Lung (tissue), 12 donors: ENCODE measurements around the gene BMPR1B. TPM values are rescaled to one million over a fixed set of nuclear protein-coding genes. Genes with fewer than 3 reads are reported as not detected.

Source experiments
- ATAC-seq: fragments of 200-7000 bp; cut with Tn5 transposase; one replicate; pipeline ENCODE4 v1.9.1; 2020; ENCODE audit warnings: moderate number of reproducible peaks; ENCODE audit not compliant: insufficient read depth, low FRiP score
- DNase-seq, 3 donors: peaks; one replicate each; pipeline ENCODE4 v3.0.0-alpha.2; 2013 to 2017
- H3K27ac ChIP-seq, 2 donors: one replicate each; pipeline ENCODE4 v1.5.1; 2013; ENCODE audit warnings: mild to moderate bottlenecking in 2 of 2, moderate library complexity in 2 of 2, control low read depth in 1 of 2, inconsistent platforms in 1 of 2, low read depth in 1 of 2, low read length in 1 of 2
- H3K27me3 ChIP-seq, 3 donors: one replicate each; pipeline ENCODE4 v1.5.1; 2013; ENCODE audit warnings: low read length in 2 of 3; ENCODE audit not compliant: control insufficient read depth in 3 of 3, insufficient read depth in 3 of 3
- H3K36me3 ChIP-seq, 4 donors: one replicate each; pipeline ENCODE4 v1.5.1; 2013; ENCODE audit warnings: low read length in 4 of 4, mild to moderate bottlenecking in 1 of 4, moderate library complexity in 1 of 4; ENCODE audit not compliant: control insufficient read depth in 4 of 4, insufficient read depth in 4 of 4
- H3K4me1 ChIP-seq, 5 donors: one replicate each; pipeline ENCODE4 v1.5.1; 2013; ENCODE audit warnings: low read length in 5 of 5, mild to moderate bottlenecking in 2 of 5, moderate library complexity in 1 of 5; ENCODE audit not compliant: control insufficient read depth in 5 of 5, insufficient read depth in 5 of 5
- H3K4me3 ChIP-seq: one replicate; pipeline ENCODE4 v1.5.1; 2013; ENCODE audit warnings: mild to moderate bottlenecking, control low read depth, moderate library complexity
- H3K9ac ChIP-seq, 2 donors: one replicate each; pipeline ENCODE4 v1.5.1; 2013; ENCODE audit warnings: low read length in 2 of 2, control low read depth in 1 of 2; ENCODE audit not compliant: insufficient read depth in 1 of 2
- H3K9me3 ChIP-seq, 4 donors: one replicate each; pipeline ENCODE4 v1.5.1; 2013; ENCODE audit warnings: low read length in 3 of 4, mild to moderate bottlenecking in 1 of 4, moderate library complexity in 1 of 4; ENCODE audit not compliant: control insufficient read depth in 4 of 4, insufficient read depth in 3 of 4
- CTCF ChIP-seq: IDR thresholded peaks from 2 replicates; pipeline ENCODE4 v1.5.1; 2012; ENCODE audit warnings: mild to moderate bottlenecking; ENCODE audit errors: control extremely low read depth, extremely low read depth
- WGBS, 2 donors: extraction: QIAGEN DNeasy Blood & Tissue Kit; methylation state at CpG; one replicate each; pipeline ENCODE4 v1.1.7; 2013; 5-methylcytosine and 5-hydroxymethylcytosine counted together
- polyA plus RNA-seq, 2 donors: library from polyadenylated mRNA; stranded (reverse); fragments of 200-250 nt; gene quantifications; one replicate each; pipeline ENCODE4 v1.2.1, GENCODE V29; 2013
- total RNA-seq, 2 donors: library from RNA; depleted of rRNA in 1 of 2; stranded (reverse); fragments of >200 nt in 1 of 2; gene quantifications; one replicate each; pipeline ENCODE4 v1.2.1, GENCODE V29; 2014 to 2021
- donor health status: control.
- donor health status: control.
- donor health status: Bipolar disorder and iron deficiency.
- donor health status: healthy.
- donor health status: DM: yes; HTN: yes; CAD: no.

Gene BMPR1B
- total and polyA plus RNA-seq, 4 donors: 0.65 to 7.3 (median 1.9) TPM

GRCh38 chr4:95204267-95204844, 446.6 kb downstream of the BMPR1B start:
- no peaks in the 10 kb centered on the region for H3K27me3 ChIP-seq
- no peaks in the 10 kb centered on the region for H3K4me1 ChIP-seq
- ATAC-seq (no peak), DNase-seq (no peak)
- no peak overlapping the region for H3K4me3 ChIP-seq
- H3K36me3 ChIP-seq: peaks cover 0 to 38% (median 16%) of the 10 kb centered on the region in 4 donors
- no peaks in the 10 kb centered on the region for H3K9me3 ChIP-seq
- no peak overlapping the region for H3K27ac ChIP-seq
- H3K9ac ChIP-seq: no peak overlapping the region
- no peak for TF ChIP-seq CTCF
- 86 to 93% methylated on average over 8 of the region's 8 CpGs for WGBS, 2 donors

GRCh38 chr4:95204873-95205272, 447.1 kb downstream of the BMPR1B start:
- peaks cover 0 to 38% (median 14%) of the 10 kb centered on the region in 4 donors for H3K36me3 ChIP-seq
- no peak overlapping the region for H3K4me3 ChIP-seq
- TF ChIP-seq CTCF: no peak
- H3K9me3 ChIP-seq: no peaks in the 10 kb centered on the region
- DNase-seq: no peak
- 47 to 62% methylated on average over 5 of the region's 5 CpGs for WGBS, 2 donors
- no peak for ATAC-seq
- H3K9ac ChIP-seq: no peak overlapping the region
- H3K4me1 ChIP-seq: no peaks in the 10 kb centered on the region
- H3K27ac ChIP-seq: no peak overlapping the region
- no peaks in the 10 kb centered on the region for H3K27me3 ChIP-seq
